Testis (tissue), 3 donors: Measurements from ENCODE around the gene CKS1B. TPM values are rescaled to one million over a fixed set of nuclear protein-coding genes. Genes with fewer than 3 reads are reported as not detected.

Source experiments
- DNase-seq: peaks from one replicate; pipeline ENCODE4 v3.0.0-alpha.2; 2019
- H3K27ac ChIP-seq, 2 donors: fragments of 200-600 bp; sonication (generic); one replicate each; pipeline ENCODE4 v1.5.1; 2019
- H3K27me3 ChIP-seq: fragments of 200-600 bp; sonication (generic); one replicate; pipeline ENCODE4 v1.5.1; 2019
- H3K36me3 ChIP-seq: fragments of 200-600 bp; sonication (generic); one replicate; pipeline ENCODE4 v1.5.1; 2017; ENCODE audit warnings: low read depth; ENCODE audit errors: missing control alignments
- H3K4me1 ChIP-seq: fragments of 200-600 bp; sonication (generic); one replicate; pipeline ENCODE4 v1.5.1; 2019
- H3K4me3 ChIP-seq, 2 donors: fragments of 200-600 bp; sonication (generic); one replicate each; pipeline ENCODE4 v1.5.1; 2017 to 2019
- H3K9me3 ChIP-seq: fragments of 200-600 bp; sonication (generic); one replicate; pipeline ENCODE4 v1.5.1; 2017
- CTCF ChIP-seq, 3 experiments: fragments of 450-650 bp in 2 of 3; fragments of 200-600 bp in 1 of 3; sonication (generic) in 1 of 3; IDR thresholded peaks; one replicate each; pipeline ENCODE4 v1.5.1; 2016 to 2019; ENCODE audit warnings: antibody characterized with exemption in 3 of 3, mild to moderate bottlenecking in 2 of 3, moderate library complexity in 1 of 3
- POLR2A ChIP-seq: fragments of 450-650 bp; IDR thresholded peaks from one replicate; pipeline ENCODE4 v1.6.1; 2017; ENCODE audit warnings: antibody characterized with exemption, mild to moderate bottlenecking, moderate library complexity
- WGBS, 2 donors: methylation state at CpG; one replicate each; pipeline ENCODE4 v1.1.5; 2018; 5-methylcytosine and 5-hydroxymethylcytosine counted together
- intact Hi-C: fragments of 100-400 bp; cut with DNase I; formaldehyde crosslinking; loops from one replicate; pipeline ENCODE4 v1.15.1; 2023; ENCODE audit warnings: low total_unique reads
- polyA plus RNA-seq: library from polyadenylated mRNA; stranded (reverse); fragments of 350-450 nt; fragmentation: Illumina TruSeq; extraction: RNeasy Lipid Tissue Mini Kit (QIAGEN cat#74804); gene quantifications from one replicate; pipeline ENCODE4 v1.2.3, GENCODE V29; 2014; ENCODE audit warnings: low read depth, low replicate concordance; ENCODE audit not compliant: insufficient read depth
- total RNA-seq, 2 donors: library from RNA; depleted of rRNA; stranded (reverse); fragments of >200 nt; gene quantifications; one replicate each; pipeline ENCODE4 v1.2.3, GENCODE V29; 2016

Gene CKS1B
- total and polyA plus RNA-seq, 3 donors from 2014 or later, result 45.5 to 100 (median 84.3) TPM

DNA sequence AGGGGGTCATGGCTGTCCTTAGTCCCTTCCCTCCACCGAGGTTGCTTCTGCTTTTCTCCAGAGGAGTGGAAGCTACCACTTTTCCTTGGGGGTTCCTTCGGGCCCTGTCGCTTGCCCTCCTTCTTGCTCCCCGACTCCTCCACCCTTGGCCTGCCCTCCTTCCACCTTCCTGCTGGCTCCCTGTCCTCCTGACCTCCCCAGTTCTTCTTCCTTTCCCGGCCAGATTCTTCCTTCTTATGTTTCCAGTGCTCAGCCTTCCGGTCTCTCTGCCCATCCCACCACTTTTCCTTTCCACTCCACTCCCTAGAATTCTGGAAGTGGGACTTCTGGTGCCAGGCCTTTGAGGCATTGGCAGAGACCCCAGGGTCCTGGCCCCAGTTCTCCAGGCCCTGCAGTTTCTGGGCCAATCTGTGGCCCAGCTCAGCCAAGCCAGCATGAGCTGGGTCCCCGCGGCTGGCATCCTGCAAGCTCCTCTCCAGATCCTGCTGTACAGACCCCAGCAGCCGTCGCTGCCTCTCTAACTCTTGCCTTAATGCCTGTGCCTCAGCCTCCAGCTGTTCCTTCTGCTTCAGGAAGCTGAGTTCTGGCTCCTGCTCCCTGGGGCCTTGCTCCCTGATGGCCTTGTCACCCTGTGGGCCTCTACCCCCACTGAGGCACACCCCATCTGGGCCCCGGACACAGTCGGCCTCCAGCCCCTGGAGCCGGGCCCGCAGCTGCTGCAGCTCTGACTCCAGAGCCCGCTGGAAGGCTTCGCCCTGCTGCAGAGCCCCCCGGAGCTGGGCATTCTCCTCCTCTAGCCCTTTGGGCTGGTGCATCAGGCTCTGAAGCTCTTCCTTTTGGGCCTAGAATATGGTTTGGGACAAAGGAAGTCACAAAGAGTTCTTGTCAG, 28.3 kb upstream of the CKS1B start:
- Histone ChIP-seq H3K9me3 (no peaks in the 10 kb centered on the region), H3K36me3 (no peaks in the 10 kb centered on the region), H3K27ac (no peak overlapping the region), H3K4me3 (no peak overlapping the region), H3K27me3 (no peaks in the 10 kb centered on the region), H3K4me1 (peaks cover 32% of the 10 kb centered on the region)
- 65 to 72% methylated on average over 15 to 17 of the region's 17 CpGs for WGBS, 2 donors
- no peak for TF ChIP-seq CTCF (IDR thresholded peaks at IDR 0.05)
- TF ChIP-seq POLR2A, result no peak
- no peak for DNase-seq
- intact Hi-C loops, result no loop called here

DNA sequence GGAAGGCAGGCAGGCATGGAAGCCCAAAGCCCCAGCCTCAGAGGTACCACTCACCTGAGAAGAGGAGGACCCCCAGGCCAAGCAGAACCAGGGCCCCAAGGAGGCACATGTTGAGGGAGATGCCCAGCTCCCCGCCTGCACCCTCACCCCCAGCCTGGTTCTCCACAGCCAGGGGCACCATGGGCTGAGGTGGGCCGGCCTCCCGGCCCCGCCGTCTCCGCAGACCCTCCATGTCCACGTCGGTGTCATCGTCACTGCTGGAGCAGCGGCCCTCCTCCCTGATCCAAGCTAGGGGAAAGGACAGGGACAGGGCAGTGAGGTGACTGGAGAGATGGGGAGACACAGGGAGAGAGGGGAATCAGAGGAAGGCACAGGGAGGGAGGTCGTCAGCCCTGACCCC, 26.4 kb upstream of the CKS1B start:
- intact Hi-C loops, result no loop called here
- H3K27me3 ChIP-seq, result no peaks in the 10 kb centered on the region
- H3K4me3 ChIP-seq, result no peak overlapping the region
- no peak for TF ChIP-seq CTCF (IDR thresholded peaks at IDR 0.05)
- TF ChIP-seq POLR2A, result no peak
- no peak overlapping the region for H3K27ac ChIP-seq
- DNase-seq, result no peak
- H3K9me3 ChIP-seq, result no peaks in the 10 kb centered on the region
- H3K4me1 ChIP-seq, result peaks cover 30% of the 10 kb centered on the region
- H3K36me3 ChIP-seq, result no peaks in the 10 kb centered on the region
- WGBS, 2 donors, result 92 to 94% methylated on average over 11 of the region's 11 CpGs

DNA sequence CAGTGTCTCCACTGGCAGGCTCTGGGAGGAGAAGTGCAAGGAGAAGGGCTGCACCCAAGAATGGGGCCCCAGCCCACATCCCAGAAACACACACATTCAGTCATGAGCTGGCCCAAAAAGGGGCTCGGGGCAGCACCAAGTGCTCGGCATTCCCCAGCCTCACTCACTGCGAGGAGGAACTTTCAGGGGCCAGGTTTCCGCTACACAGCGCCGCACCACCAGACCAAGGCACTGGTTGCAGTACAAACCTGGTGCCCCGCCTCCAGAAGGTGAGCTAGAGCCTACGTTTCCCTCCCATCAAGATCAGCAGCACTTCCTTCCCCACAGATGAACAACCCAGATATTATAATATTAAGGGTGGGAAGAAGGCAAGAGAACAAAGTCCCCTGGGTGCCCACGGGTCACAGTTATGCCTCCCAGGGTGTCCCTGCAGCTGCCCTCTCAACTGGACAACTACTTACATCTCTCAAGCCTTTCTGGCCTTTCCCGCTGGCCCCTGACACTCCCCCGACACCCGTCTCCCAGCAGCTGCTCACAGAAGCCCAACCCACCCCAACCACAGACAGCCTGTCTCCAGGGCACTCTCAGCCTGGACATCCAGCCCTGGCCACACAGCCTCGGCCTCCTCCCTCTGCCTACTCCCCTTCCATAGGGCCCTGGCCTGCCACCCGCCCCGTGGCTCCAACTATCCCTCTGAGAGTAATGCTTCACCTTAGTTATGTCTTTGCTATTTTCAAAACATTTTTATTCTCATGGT, 22.4 kb upstream of the CKS1B start:
- Histone ChIP-seq H3K27me3 (no peaks in the 10 kb centered on the region), H3K4me3 (no peak overlapping the region), H3K4me1 (peaks cover 45% of the 10 kb centered on the region), H3K36me3 (no peaks in the 10 kb centered on the region), H3K9me3 (no peaks in the 10 kb centered on the region), H3K27ac (no peak overlapping the region)
- 55 to 76% methylated on average over 11 to 15 of the region's 15 CpGs for WGBS, 2 donors
- TF ChIP-seq CTCF (IDR thresholded peaks at IDR 0.05) (no peak), POLR2A (no peak)
- intact Hi-C loops, result loop anchor here (5.0 kb wide), 1 partner anchor 110 kb away; the partner anchor contains the start of gene EFNA4
- no peak for DNase-seq

GRCh38 chr1:154952664-154953063, 21.8 kb upstream of the CKS1B start:
- TF ChIP-seq CTCF (IDR thresholded peaks at IDR 0.05), result no peak
- no peak for TF ChIP-seq POLR2A
- H3K9me3 ChIP-seq, result no peaks in the 10 kb centered on the region
- no peaks in the 10 kb centered on the region for H3K36me3 ChIP-seq
- WGBS, 2 donors, result 43 to 70% methylated on average over 6 of the region's 6 CpGs
- H3K27ac ChIP-seq, result no peak overlapping the region
- no peak for DNase-seq
- no peak overlapping the region for H3K4me3 ChIP-seq
- no peaks in the 10 kb centered on the region for H3K27me3 ChIP-seq
- intact Hi-C loops, result loop anchor here (5.0 kb wide), 1 partner anchor 110 kb away; the partner anchor contains the start of gene EFNA4
- peaks cover 46% of the 10 kb centered on the region for H3K4me1 ChIP-seq
